Left colon (tissue), 2 donors: Measurements from ENCODE around the gene MTARC1. TPM values are rescaled to one million over a fixed set of nuclear protein-coding genes. Genes with fewer than 3 reads are reported as not detected.
A peak's percentile ranks its signal among the peaks of the same experiment; 100 is the strongest.

ENCODE experiments used
- ATAC-seq: fragments of 200-7000 bp; cut with Tn5 transposase; one replicate; pipeline ENCODE4 v1.9.1; 2020; ENCODE audit warnings: mild to moderate bottlenecking, moderate library complexity
- DNase-seq, 2 donors: peaks; one replicate each; pipeline ENCODE4 v3.0.0-alpha.2; 2020
- intact Hi-C, 2 donors: fragments of 100-400 bp; cut with DNase I in 1 of 2; cut with micrococcal nuclease in 1 of 2; formaldehyde crosslinking; loops; one replicate each; pipeline versions ENCODE4 v1.11.2 to v1.14.0; 2022; cut with DNase I, micrococcal nuclease
- long read RNA-seq: library from polyadenylated mRNA; unstranded; transcript quantifications from one replicate; pipeline ENCODE4 v2.0.0, GENCODE V29; 2021
- total RNA-seq, 2 donors: library from RNA; stranded (reverse); fragmentation: NEBNext Ultra II Directional; extraction: Animal tissue kit (Norgen Biotek cat#: 25700); gene quantifications; one replicate each; pipeline ENCODE4 v1.2.1, GENCODE V29; 2021
- donor health status: DM: no; HTN: no; CAD: no.
- donor health status: DM: yes; HTN: yes; CAD: no.

MTARC1 gene
- 10 to 100 TPM; 27.3 to 35.2 TPM for total RNA-seq
- long read RNA-seq, full-length matches to known transcripts = 48 of 64 reads
- long read RNA-seq, partial matches to known transcripts = 9 of 64 reads
- long read RNA-seq, other reads (novel, unspliced or antisense) = 7 of 64 reads

DNA sequence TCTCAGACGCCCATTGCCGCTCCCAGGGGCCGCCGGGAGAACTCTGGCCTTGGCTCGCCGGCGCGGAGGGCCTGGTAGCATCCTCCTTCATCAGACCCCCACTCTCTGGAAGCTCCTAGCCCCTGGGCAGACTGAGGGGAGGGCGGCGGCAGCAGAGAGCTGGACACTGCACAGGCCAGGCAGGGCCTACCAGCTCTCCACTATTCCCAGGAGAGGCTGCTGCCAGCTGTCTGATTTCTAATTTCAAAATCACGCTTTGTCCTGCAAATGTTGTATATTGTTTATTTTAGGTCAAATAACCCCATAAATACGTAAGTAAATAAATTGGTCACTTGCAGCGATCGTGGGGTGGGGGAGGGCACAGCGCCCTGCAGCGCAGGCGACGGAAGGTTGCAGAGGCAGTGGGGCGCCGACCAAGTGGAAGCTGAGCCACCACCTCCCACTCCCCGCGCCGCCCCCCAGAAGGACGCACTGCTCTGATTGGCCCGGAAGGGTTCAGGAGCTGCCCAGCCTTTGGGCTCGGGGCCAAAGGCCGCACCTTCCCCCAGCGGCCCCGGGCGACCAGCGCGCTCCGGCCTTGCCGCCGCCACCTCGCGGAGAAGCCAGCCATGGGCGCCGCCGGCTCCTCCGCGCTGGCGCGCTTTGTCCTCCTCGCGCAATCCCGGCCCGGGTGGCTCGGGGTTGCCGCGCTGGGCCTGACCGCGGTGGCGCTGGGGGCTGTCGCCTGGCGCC is at the start of gene MTARC1:
Gene MTARC1, plus strand, starts transcription at position 577 of the 732 bp plus-strand sequence. Its CDS starts 32 bp downstream, at position 609.
- ATAC-seq = peak; percentile 77
- intact Hi-C loops = no loop called here
- peak; percentile 81 to 83 for DNase-seq

DNA sequence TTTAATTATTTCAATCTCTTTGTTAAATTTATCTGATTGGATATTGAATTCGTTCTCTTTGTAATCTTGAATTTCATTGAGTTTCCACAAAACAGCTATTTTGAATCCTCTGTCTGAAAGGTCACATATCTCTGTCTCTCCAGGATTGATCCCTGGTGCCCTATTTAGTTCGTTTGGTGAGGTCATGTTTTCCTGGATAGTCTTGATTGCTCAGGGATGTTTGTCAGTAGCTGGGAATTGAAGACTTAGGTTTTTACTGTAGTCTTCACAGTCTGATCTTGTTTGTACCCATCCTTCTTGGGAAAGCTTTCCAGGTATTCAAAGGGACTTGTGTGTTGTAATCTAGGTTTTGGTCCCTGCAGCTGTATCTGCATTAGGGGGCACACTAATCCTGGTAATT is 45.4 kb upstream of the MTARC1 start:
- ATAC-seq = no peak
- intact Hi-C loops = no loop called here

DNA sequence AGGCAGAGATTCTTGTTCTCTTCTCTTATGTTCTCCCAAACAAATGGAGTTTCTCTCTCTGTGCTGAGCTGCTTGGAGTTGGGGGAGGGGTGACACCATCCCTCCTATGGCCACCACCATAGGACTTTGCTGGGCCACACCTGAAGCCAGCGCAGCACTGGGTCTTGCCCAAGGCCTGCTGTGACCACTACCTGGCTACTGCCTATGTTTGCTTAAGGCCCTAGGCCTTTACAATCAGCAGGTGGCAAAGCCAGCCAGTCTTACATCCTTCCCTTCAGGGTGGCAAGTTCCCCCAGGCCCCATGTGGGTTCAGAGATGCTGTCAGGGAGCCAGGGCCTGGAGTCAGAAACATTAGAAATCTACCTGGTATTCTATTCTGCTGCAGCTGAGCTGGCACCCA is 44.9 kb upstream of the MTARC1 start:
- DNase-seq = no peak
- intact Hi-C loops = no loop called here
- no peak for ATAC-seq

More for the DNA sequence above, 45.4 kb upstream of the MTARC1 start:
- DNase-seq = no peak

DNA sequence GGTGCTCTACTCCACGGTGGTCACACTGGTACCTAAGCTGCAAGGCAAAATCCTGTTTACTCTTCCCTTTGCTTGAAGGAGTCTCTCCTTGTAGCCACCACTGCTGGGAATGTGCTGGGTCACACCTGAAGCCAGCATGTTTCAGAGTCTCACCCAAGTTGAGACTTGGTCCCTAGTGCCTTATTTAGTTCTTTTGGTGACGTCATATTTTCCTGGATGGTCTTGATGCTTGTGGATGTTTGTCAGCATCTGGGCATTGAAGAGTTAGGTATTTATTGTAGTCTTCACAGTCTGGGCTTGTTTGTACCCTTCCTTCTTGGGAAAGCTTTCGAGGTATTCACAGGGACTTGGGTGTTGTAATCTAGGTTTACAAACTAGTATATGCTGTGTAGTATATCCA is 44.2 kb upstream of the MTARC1 start:
- ATAC-seq = no peak
- intact Hi-C loops = no loop called here
- DNase-seq = no peak

DNA sequence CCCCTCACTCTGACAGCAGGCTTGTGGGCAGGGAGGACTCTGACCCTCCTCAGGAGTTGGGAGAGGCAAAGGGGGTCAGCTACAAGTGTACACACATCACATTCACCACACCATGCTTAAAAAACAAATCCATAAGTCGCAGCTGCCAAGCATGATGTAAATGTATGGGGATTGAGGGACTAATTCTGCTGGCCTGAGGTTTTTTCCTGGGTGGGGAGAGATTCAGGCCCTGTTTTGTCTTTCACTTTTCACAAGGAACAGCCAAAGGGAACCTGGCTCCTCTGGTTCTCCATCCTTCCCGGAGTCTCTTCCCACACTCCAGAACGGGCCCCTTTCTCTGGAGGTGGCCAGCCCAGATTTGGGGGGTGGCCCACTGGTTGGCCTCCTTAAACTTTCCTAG is 39.9 kb upstream of the MTARC1 start:
- intact Hi-C loops = no loop called here
- no peak for ATAC-seq
- no peak for DNase-seq

DNA sequence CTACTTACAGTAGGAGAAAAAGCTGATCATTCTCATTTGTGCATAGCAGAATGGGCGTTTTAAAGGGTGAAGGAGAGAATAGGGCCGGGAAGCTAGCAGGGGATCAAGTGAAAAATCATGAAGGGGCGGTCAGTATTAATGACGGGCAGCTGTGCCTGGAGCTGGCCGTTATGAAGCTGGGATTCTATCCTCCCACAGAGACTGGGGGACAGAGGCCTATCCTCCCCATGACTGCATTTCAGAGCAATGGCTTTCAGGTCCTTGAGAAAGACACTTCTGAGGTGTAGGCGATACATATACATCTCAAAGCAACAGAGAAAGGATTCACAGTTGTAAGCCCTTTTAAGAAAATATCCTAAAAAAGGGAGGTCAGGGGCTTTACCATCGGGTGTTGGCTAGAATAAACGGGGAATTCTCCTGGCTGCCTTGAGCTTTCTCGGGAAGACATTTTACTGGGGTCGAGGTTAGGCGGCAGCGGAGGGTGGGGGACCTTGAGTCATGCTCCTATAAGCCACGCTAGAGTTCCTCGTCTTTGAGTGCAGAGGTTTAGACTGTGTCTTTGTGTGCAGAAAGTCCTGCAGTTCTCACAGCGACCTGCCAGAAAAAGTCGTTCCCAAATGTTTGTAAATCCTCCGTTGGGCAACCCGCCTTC is 39.1 kb upstream of the MTARC1 start:
- DNase-seq (no peak), ATAC-seq (peak; percentile 39)
- intact Hi-C loops = no loop called here

DNA sequence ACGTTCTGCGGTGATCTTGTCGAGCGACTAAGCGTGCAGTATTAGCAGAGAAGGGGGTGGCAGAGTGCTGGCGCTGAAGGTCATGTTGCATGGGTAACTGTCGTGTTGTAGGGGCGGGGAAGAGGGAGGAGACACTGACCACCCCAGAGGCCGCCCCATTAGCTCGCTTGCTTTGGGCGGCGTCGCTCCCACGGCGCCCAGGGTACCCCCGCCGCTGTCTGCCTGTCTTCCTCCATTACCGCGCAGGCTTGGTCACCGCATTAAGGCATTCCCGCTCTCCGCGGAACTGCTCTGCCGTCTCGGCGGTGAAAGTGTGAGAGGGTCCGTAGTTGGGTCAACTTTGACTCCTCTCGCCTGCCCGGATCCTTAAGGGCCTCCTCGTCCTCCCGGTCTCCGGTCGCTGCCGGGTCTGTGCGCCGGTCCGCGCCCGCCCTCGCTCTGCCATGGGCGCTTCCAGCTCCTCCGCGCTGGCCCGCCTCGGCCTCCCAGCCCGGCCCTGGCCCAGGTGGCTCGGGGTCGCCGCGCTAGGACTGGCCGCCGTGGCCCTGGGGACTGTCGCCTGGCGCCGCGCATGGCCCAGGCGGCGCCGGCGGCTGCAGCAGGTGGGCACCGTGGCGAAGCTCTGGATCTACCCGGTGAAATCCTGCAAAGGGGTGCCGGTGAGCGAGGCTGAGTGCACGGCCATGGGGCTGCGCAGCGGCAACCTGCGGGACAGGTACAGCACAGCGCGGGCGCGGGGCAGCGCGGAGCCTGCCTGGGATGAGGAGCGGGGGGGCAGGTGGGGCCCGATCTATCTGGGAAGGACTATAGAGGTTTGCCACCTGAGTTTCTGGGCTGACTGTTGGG is 38.4 kb upstream of the MTARC1 start, which contains the start of gene MTARC2:
Gene MTARC2, plus strand, starts transcription at position 234 of the 846 bp plus-strand sequence. Its CDS starts 210 bp downstream, at position 444.
- peak; percentile 82 to 85 for DNase-seq

DNA sequence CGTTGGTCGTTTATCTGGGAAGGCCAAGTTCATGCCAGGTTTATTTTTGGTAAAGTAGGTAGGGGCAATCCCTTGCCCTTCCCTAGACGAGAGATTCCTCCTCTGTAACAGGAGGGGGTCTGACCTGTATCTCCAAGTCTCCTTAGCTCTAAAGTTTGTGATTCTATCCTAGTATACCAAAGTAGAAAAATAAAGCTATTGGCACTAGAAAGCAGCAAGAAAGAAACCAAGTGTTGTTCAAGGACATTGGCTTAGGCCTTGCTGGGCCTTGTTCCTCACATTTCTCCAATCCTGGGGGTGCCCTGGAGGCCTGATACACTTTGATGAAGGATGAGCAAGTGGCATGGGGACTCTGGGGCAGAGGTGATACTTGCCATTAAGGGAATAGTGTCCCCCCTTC is 37.8 kb upstream of the MTARC1 start:
- ATAC-seq (no peak), DNase-seq (no peak)
- intact Hi-C loops = no loop called here

More for the DNA sequence above, 38.4 kb upstream of the MTARC1 start, which contains the start of gene MTARC2:
- intact Hi-C loops = no loop called here
- peak; percentile 87 for ATAC-seq

DNA sequence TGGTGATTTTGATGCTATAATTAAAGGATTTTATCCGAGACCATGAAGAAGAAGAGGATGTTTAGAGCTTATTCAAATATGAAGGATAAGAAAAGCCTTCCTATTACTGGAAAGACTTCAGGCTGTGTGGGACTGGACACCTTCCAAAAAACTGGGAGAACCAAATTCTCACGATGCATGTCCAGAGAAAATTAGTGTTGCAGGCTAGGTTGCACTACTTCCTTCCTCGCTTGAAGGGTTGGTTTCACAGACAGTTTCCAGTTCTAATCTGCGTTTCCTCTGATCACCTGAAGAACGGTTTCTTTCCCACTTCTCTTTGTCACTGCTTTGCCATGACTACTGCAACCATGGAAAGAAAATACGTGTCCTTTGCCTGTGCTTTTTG is 36.6 kb upstream of the MTARC1 start:
- intact Hi-C loops = no loop called here
- no peak for DNase-seq
- no peak for ATAC-seq

DNA sequence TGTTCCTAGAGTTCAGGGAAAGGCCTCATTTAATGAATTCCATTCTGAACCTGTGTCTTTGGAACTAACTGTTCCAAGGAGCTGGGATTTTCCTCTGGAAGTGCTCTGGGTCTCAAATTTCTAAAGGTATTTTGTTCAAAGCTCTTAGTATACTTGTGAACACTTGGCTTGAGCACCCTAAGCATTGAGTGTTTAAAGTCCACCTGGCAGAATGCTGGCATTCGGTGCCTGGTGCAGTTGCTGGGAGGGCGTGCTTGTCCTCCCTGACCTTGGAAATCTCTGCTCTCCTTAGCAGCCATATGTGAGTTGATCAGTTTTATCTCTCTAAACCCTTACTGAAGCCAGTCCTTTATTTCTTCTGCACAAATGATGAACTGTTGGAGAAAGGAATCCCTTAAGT is 35.6 kb upstream of the MTARC1 start:
- DNase-seq (peak in 1 of 2 donors; percentile 44), ATAC-seq (peak; percentile 61)
- intact Hi-C loops = no loop called here

DNA sequence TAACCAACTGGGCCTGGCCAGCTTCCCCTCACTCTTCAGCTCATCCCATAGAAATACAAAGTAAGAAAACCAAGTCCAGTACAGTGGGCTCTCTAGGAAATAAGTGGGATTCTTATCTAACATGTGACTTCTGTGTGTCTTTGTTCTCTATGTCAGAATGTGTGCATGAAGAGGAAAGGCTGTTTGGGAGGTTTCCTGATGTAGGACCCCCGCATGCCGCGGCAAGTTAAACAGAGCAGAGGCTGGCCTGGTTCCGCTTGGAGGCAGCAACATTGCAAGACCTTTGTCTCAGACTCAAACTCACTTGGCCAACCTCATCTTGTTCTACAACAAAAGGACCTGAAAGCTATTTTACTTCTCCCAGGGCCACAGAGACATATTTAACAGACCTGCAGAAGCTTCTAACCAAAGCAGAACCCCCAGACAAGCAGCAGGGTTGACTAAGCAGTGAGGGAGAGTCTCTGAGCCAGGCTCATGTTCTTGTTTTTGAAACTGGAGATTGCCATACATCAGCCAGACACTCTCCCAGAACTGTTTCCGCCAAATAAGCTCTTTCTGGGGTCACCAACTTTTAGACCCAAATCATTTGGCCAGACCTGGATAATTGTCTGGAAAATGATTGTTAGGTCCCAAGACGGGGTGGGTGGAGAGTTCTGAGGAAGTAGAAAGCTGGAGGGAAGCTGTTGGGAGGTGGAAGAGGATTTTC is 32.3 kb upstream of the MTARC1 start:
- intact Hi-C loops = no loop called here
- ATAC-seq (no peak), DNase-seq (no peak)

DNA sequence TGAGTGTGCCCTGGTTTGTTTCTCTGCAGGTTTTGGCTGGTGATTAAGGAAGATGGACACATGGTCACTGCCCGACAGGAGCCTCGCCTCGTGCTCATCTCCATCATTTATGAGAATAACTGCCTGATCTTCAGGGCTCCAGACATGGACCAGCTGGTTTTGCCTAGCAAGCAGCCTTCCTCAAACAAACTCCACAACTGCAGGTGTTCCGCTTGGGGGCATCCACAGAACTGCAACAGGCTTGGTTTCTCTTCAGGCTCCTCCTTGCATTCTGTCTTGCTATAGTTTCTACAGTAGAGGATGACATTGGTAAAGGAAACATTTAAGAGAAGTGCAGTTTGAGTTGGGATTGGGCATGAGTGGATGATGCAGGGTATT is 31.8 kb upstream of the MTARC1 start:
- no peak for DNase-seq
- intact Hi-C loops = no loop called here

DNA sequence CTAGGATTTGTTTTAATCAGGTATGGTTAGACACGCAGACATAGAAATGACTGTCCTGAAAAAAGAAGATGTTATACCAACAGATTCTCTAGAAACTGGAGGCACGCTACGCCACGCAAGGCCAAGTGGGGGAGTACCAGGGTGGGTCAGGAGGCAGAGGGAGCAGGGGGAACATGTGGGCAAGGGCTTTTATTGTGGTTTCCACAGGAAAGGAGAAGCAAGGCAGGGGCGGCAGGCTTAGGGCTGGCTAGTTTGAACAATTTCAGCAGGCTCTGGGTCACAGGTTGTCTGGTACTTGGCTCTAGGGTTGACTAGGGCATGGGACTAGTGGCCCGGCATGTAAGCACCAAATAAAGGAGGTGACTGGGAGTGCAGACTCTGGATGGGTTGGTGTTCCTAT is 31.4 kb upstream of the MTARC1 start:
- ATAC-seq (no peak), DNase-seq (no peak)

More for the DNA sequence above, 31.8 kb upstream of the MTARC1 start:
- ATAC-seq = no peak

DNA sequence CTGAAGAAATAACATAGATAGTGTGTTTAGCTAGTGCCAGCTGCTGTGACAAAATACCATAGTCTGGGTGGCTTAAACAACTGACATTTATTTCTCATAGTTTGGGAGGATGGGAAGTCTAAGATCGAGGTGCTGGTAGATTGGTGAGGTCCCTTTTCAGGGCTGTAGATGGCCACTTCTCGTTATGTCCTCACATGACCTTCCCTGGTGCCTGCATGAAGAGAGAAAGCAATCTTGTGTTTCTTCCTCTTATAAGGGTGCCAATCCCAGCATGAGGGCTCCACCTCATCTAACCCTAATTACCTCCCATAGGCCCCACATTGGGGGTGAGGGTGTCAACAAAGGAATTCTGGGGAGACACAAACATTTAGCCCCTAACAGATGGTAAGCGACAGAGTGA is 29.3 kb upstream of the MTARC1 start:
- ATAC-seq (no peak), DNase-seq (no peak)
- intact Hi-C loops = no loop called here

More for the DNA sequence above, 31.4 kb upstream of the MTARC1 start:
- intact Hi-C loops = no loop called here

DNA sequence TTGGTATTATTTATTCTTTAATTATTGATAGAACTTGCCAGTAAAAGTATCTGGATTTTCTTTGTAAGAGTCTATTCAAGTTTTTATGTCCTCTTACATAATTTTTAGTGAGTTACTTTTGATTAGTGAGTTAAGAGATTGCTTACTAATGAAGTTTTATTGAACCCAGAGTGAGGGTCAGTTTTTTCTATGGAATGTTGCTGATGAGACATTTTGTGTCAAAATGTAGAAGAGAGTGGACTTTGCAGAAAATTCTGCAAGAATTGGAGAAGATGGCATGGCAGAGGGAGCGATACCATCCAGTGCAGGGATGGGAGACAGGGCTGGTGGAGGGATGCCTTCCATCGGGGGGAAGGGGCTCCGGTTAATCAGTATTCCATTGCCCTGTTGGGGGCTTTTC is 27.6 kb upstream of the MTARC1 start:
- ATAC-seq (no peak), DNase-seq (no peak)
- intact Hi-C loops = no loop called here

DNA sequence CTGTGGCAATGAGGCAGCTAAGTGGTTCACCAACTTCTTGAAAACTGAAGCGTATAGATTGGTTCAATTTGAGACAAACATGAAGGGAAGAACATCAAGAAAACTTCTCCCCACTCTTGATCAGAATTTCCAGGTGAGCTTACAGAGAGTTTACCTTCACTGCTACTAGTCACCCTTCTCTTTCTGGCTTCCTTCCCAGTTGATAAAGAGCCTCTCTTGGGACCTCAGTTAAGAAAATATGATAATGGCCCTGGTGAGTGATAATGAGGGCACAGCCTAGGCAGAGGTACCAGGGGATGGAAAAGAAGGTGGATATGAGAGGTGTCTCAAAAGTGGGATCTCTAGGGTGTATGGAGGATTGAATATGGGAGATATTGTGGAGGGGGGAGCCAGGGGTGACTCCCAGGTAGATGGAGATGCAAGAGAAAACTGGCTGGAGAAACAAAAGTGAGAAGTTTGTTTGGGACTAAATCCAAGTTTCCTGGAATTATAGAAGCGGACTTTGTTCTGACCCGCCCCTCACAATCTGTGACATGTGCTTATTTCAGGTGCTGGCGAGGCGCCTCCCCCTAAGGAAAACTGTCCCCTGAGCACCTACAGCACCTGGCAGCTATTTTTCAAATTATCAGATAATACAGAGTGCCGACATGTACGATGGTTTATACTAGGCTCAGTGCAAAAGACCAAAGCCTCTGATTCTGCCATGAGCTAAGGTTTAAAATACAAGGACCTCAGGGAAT is 24.9 kb upstream of the MTARC1 start:
- ATAC-seq (peak; percentile 95), DNase-seq (peak; percentile 71)
- intact Hi-C loops = no loop called here

DNA sequence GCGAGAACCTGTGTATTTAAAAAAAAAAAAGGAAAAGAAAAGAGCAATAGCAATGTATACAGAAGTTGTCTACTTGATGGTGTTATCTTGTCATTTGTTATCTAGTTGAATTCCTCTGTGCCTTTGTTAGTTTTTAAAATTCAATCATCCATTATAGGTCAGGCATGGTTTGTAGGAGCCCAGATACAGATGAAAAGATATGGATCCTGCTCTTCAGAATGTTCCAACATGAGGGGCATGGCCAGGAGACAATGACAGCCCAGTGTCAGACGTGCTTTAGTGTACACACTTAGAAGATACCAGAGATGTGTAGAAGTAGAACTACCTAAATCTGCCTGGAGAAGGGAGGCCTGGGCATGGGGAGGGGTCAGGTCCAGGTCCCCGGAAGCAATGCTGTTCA is 22.0 kb upstream of the MTARC1 start:
- intact Hi-C loops = no loop called here
- ATAC-seq = no peak

More for the DNA sequence above, 22.0 kb upstream of the MTARC1 start:
- no peak for DNase-seq
